HG03095 (cell line): Measurements from ENCODE around the gene ADARB2.
"Not testable (repeated sequence)": the region's sequence is repeated elsewhere in the genome, so short reads cannot be mapped to it uniquely, and the experiment has no call there.

Experiments used
- ATAC-seq: cut with Tn5 transposase; IDR thresholded peaks from one replicate; pipeline ENCODE4 v1.9.1; 2021; ENCODE audit warnings: moderate library complexity; ENCODE audit not compliant: unreplicated experiment

ADARB2 gene

GRCh38 chr10:1449572-1450205, 287.6 kb downstream of the ADARB2 start:
- no peak for ATAC-seq

DNA sequence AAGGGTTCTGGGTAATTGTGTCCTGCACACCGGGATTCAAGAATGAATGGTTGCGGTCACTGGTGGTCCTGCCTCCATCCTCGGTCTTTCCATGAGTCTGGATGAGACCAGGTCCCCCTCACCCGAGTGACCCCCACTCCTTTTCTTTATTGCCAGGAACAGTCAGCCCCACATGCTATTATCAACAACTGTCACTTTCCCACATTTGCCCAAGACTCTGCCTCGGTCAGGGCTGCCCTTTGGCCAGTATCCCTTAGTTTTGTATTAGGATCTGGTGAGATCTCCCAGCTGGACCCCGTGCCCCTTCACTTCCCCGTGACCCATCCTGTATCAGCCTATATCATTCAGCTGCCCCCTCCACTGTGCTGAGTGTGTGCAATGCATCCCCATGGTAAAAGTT, 288.3 kb downstream of the ADARB2 start:
- no peak for ATAC-seq

GRCh38 chr10:1448252-1448930, 288.9 kb downstream of the ADARB2 start:
- ATAC-seq = no peak

- no peak for ATAC-seq
Observed at GRCh38 chr10:1444826-1445225, 292.5 kb downstream of the ADARB2 start.

DNA sequence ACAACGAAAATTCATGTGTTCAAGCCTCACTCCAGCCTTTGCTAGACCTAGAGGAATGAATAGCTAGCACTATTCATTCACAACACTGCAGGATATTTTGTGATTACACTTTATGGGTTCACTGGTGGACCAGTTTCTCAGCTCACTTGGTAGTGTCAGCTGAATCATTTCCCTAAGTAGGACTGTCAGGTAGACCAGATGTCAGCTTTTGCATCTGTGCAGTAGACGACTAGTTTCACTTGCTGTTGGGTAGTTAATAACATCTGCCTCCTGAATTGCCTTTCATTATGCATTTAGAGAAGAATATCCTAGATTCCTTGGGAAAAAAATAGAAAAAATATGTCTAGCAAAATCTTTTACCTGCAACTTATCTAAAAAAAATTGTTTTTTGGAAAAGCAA, 296.4 kb downstream of the ADARB2 start:
- no peak for ATAC-seq

- ATAC-seq = no peak
Observed at GRCh38 chr10:1434912-1435692, 302.2 kb downstream of the ADARB2 start.

DNA sequence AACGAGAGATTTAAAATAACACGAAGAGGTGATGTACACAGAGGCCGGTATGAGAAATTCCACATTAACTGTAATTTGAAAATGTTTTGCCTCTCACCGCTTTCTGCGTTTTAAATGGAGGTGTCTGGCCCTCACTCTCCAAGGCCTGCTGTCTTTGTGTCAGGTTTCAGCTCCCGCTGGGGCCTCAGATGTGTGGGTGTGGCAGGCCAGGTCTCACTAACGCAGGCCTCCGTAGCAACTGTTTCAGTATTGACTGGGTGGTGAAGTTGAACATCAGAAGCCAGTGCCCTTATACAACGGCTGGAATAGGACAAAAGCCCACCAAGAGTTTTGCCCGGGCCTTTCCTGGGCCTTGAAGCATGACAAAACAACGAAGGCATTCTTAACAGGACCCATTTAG, 303.1 kb downstream of the ADARB2 start:
- no peak for ATAC-seq

DNA sequence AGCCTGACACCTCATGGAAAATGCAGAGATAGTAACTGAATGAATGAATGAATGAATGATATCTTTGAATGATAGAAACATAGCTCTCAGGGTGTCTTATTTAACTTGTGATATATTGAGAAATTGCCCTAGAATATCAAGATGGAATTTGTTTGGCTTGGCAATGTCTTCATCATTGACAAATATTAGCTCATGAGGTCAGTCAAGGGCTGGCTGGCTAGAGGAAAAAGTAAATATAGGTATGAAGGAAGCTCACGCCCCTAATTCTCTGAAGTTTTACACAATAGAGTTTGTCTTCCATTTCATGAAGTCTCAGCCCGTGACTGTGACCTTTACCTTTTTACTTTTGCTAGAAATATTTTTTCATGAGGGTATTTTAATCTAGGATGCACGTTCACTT, 305.2 kb downstream of the ADARB2 start:
- no peak for ATAC-seq

DNA sequence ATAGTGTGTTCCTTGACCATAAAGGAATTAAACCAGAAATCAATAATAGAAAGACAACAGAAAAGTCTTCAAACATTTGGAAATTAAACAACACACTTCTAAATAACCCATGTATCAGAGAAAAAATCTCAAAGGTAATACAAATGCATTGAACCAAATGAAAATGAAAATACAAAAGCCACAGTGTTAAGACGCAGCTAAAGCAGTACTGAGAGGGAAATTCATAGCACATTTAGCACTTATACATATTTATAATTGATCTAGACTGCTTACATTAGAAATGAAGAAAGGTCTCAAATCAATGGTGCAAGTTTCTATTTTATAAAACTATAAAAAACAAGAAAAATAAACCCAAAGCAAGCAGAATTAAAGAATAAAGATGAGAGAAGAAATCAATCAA, 306.1 kb downstream of the ADARB2 start:
- ATAC-seq = no peak

- ATAC-seq = not testable (repeated sequence)
Observed at GRCh38 chr10:1427521-1428186, 309.7 kb downstream of the ADARB2 start.

DNA sequence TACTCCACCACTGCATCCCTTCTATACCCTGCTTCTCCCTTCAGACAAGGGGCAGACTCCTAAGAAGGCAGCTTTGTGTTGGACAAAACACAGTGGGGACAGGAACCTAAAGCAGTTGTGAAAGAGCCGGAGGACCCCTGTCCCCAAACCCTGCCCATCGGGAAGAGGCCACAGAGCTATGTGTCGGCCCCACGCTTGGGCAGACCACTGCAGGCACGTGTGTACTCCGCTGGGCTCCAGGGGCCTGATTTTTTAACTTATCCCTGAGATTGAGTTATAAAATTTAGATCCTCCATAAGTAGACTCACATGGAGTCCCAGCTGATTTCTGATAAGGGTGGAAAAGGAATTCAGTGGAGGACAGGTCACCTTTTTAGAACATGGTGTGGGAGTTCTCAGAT, 310.5 kb downstream of the ADARB2 start:
- ATAC-seq = no peak

DNA sequence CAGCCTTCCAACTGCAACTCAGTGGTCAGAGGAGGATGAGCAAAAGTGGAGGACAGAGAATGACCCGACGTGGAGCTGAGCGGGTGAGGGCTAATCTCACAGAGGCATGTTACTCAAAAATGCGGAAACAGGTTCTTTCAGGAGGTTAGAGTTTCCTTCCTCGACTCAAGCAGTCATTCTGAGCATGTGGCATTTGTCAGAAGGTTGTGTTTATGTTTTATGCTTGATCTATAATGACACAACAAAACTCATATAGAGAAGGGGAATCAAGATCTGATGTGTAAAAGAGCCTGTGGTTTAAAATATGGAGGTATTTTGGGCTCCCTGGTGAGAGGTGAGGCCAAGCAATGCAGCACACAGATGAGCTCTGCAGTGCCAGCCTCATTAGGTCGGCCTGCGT, 311.4 kb downstream of the ADARB2 start:
- peak; percentile 72 for ATAC-seq

- ATAC-seq = no peak
Observed at GRCh38 chr10:1424648-1425047, 312.7 kb downstream of the ADARB2 start.

GRCh38 chr10:1423676-1424253, 313.6 kb downstream of the ADARB2 start:
- ATAC-seq = no peak

DNA sequence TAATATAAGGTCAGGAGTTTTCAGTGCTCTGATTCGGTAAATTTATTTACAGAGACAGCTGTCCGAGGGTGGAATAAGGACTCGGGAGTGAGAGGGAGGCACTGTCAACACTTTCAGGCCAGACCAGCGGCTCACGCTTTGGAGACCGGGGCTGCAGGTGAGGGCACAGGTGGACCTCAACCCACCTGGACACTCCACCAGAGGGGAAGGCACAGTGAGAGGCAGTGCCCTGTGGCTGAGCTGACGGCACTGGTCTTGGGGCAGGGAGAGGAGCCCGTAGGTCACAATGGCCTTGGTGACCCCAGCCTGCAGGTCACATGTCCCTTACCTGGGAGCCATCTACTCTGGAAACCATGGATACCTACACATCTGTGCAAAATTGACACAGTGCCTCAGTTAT, 315.1 kb downstream of the ADARB2 start:
- ATAC-seq = no peak

GRCh38 chr10:1420661-1421362, 316.5 kb downstream of the ADARB2 start:
- ATAC-seq = peak; percentile 87

DNA sequence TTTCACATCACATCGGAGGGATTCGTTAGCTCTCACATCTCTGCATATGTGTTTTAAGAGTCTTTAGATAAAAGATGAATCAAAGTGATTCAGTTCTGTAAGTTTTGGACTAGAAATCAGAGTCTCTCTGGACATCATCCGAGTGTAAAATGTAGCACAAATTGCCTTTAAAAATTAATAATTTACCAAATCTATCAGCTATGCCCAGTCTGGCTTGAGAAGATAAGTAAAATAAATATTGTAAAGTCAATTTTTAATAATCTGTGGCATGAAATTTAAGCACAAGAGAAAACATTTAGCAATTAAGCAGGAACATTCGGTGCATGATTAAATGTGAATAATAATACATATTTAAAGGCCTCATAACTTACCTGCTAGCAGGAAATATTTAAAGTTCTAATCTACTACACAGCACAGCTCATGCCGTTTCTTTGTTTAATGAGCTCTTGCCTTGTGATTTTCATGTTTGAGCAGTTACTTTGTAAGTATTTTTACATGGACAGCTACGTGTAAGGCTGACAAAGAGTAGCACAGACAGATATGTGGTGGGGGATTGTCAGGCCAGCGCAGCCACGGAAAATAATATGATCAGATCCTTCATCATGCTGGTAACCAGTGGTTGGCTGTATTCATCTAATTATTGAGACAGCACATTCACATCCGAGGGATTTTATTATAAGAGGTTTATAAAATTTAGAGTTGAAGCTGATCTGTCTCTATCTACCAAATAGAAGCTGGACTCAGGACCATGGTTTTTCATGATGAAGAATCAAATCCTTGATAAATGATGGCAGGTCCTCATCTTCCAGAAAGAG, 317.3 kb downstream of the ADARB2 start:
- no peak for ATAC-seq

DNA sequence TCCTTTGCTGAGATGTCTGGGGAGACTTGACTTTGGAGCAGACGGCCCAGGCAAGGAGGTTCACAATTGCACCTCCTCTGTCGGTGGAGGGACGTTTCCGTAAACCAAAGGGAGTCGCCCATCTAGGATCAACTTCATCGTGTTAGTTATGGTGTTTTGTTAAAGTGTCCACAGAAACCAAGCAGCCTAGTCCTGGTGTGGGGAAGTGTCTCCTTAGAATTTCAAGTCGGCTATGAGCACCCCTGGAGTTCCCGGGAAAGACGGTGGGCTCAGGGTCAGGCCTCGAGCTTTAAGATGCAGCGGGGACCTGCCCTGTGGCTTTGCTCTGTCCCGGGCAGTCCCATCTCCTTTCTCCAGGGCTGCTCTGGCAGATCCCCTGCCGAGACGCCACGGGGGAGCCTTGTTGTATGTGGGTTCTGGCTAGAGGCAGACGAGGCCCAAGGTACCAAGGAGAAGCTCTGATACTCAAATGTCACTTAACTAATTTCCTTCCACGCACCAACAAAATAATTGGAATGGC, 319.2 kb downstream of the ADARB2 start:
- ATAC-seq = no peak

DNA sequence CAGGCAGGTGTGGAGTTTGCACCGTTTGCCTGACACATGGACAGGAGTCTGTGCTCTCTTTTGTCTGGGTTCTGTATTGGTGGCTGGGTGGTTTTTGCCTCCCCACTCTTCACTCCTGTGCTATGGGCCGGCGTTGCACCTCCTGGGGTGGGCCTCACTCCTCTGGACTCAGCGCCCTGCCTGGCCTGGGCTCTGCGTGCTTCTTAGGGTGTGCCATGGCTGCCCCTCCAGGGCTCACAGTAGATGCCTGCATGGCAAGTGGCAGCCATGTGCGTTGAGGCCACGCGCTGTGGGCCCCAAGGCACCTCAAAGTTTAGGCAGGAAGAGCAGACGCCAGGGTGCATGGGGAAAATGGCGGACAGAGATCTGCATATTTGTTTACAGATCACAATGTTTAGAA, 319.8 kb downstream of the ADARB2 start:
- ATAC-seq = no peak
